22Rv1 (cell line): ENCODE measurements around the gene TNFRSF18.

ENCODE experiments used
- H3K27ac ChIP-seq: fragments of 450-650 bp; 2 replicates; pipeline ENCODE4 v1.5.1; 2017
- CTCF ChIP-seq: fragments of 450-650 bp; IDR thresholded peaks from 2 replicates; pipeline ENCODE4 v1.5.1; 2017; ENCODE audit warnings: mild to moderate bottlenecking
- ZFX ChIP-seq: fragments of 450-650 bp; IDR thresholded peaks from 2 replicates; pipeline ENCODE4 v1.6.1; 2017; ENCODE audit warnings: antibody characterized with exemption, borderline replicate concordance

Gene TNFRSF18

DNA sequence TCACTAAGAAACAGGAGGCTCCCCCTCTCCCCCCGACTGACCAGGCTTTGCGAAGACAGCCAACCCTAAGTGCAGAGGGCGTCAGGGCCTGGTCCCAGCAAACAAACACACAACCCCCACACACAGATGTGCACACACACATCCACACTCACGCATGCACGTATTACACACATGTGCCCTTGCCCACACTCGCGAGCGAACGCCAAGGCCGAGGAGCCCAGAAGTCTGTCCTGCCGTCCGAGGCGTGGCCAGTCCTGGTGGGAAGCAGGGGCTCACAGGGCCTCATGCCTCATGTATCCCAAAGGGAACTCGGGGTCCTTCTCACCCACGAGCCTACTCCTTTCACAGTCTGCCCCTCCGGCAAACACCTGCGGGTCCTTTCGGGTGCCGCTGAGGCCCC is 23.4 kb upstream of the TNFRSF18 start:
- no peak overlapping the region for H3K27ac ChIP-seq
- TF ChIP-seq CTCF (no peak), ZFX (no peak)

- TF ChIP-seq ZFX (no peak), CTCF (no peak)
Measured at GRCh38 chr1:1228596-1229321, 22.4 kb upstream of the TNFRSF18 start.

DNA sequence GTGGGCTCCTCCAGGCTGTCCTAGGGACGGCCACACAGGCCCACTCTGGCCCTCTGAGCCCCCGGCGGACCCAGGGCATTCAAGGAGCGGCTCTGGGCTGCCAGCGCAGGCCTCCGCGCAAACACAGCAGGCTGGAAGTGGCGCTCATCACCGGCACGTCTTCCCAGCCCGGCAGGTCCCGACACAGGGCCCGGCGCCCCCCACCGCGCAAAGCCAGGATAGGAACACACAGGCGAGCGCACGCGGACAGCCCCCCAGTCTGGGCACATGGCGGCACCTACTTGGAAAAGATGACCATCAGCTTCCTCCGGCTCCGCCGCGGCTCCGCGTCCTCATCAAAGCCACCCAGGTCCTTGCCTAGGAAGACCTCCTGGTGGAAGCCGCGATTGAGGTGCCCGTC is 21.8 kb upstream of the TNFRSF18 start:
- no peak for TF ChIP-seq ZFX
- TF ChIP-seq CTCF, result no peak
- no peak overlapping the region for H3K27ac ChIP-seq

More at GRCh38 chr1:1228596-1229321, 22.4 kb upstream of the TNFRSF18 start:
- H3K27ac ChIP-seq, result no peak overlapping the region

- TF ChIP-seq ZFX (no peak), CTCF (no peak)
- no peak overlapping the region for H3K27ac ChIP-seq
Measured at GRCh38 chr1:1227386-1227785, 21.0 kb upstream of the TNFRSF18 start.

GRCh38 chr1:1226566-1227362 is 20.4 kb upstream of the TNFRSF18 start:
- no peak overlapping the region for H3K27ac ChIP-seq
- TF ChIP-seq ZFX (no peak), CTCF (no peak)

DNA sequence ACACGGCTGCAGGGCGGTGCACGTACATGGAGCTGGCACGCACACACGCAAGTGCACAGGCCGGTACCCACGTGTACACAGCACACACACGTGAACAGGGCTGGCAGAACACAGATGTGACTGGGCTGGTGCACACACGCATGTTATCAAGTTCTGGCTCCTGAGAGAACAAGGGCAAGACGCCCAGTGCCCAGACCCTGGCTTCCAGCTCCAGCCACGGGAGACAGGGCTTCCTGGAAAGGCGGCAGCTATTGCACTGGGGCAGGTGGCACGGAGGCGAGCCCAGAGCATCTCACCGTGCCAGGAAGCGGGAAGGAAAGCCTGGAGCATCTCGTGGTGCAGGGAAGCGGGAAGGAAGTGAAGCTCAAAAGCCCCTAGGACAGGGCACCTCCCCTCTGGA is 19.5 kb upstream of the TNFRSF18 start:
- H3K27ac ChIP-seq, result no peak overlapping the region
- no peak for TF ChIP-seq ZFX
- no peak for TF ChIP-seq CTCF

GRCh38 chr1:1225238-1225845 is 18.9 kb upstream of the TNFRSF18 start:
- no peak for TF ChIP-seq ZFX
- no peak for TF ChIP-seq CTCF
- H3K27ac ChIP-seq, result no peak overlapping the region
